Suppressor macrophage (primary cell): ENCODE measurements around the gene ATG3.
"Not testable (repeated sequence)": the region's sequence is repeated elsewhere in the genome, so short reads cannot be mapped to it uniquely, and the experiment has no call there.

Source experiments
- DNase-seq, 4 experiments: peaks; one replicate each; pipeline ENCODE4 v3.0.0-alpha.2; 2020 to 2022

Gene ATG3

DNA sequence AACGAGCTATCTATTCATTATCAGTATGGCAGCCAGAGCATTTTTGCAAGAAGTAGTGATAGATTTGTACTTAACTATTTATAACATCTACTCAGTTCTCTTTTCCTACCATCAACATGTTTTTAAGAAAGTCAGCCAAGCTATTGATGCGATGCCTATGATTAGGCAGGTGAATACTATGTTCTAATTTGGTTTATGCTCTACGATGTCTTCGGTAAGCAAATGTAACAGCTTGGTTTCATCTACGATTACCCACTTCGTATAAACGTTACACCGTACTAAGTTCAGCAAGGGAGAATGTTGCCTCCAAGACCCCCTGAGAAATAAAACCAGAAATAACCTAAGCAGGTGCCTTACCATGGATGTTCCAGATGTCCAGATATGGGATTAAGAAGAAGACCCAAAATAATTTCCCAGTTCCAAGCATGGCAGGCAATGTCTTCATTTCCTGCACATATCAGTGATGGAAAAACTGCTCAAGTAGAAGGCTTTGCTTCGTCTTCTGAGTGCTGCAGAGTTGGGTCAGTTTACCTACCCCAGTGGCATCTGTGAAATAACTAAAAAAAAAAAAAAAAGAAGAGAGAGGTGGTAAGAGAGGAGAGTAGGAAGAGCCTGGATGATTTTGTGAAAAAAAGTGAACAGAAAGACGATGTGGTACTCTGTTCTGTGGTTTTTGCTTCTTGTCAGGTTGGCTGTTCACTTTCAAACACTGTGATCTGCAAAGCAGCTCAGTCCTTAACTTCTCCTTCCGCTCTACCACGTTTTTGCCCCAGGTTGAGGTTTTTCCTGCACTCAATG is 62.6 kb downstream of the ATG3 start, which contains the start of gene BTLA:
TSS of gene BTLA (minus strand) at position 559 of the 798 bp plus-strand sequence. CDS start at position 445, 114 bp downstream.
- no peak for DNase-seq

- no peak for DNase-seq
These were observed 63.7 kb downstream of the ATG3 start for GRCh38 chr3:112497897-112498548.

- DNase-seq, result peak in 1 of 4 experiments; percentile 7
These were observed 65.2 kb downstream of the ATG3 start for GRCh38 chr3:112496366-112497067.

DNA sequence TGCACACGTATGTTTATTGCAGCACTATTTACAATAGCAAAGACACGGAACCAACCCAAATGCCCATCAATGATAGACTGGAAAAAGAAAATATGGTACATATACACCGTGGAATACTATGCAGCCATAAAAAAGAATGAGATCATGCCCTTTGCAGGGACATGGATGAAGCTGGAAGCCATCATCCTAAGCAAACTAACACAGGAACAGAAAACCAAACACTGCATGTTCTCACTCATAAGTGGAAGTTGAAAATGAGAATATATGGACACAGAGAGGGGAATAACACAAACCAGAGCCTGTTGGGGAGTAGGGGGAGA is 67.4 kb downstream of the ATG3 start:
- not testable (repeated sequence) for DNase-seq

- DNase-seq, result no peak
These were observed 69.6 kb downstream of the ATG3 start for GRCh38 chr3:112492124-112492523.

DNA sequence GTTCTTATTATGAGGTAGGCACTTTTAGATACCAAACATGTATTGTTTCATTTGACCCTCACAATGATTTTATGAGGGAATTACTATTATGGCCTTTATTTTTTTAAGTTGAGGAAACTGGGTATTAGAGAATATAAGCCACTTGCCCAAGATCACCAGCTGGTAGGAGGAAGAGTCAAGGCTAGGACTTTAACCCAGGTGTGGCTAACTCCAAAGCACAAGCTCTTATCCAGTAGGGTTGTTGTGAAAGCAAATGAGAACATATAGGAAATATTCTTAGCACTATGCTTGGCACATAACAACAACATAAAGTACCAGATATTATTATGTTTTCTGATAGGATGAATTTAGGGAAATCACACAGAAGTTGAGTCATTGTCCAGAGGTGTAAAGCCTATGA is 70.4 kb downstream of the ATG3 start:
- no peak for DNase-seq

GRCh38 chr3:112489674-112490479 is 71.9 kb downstream of the ATG3 start:
- no peak for DNase-seq

- DNase-seq, result no peak
These were observed 74.8 kb downstream of the ATG3 start for GRCh38 chr3:112486811-112487505.

- no peak for DNase-seq
These were observed 77.4 kb downstream of the ATG3 start for GRCh38 chr3:112484352-112484751.

DNA sequence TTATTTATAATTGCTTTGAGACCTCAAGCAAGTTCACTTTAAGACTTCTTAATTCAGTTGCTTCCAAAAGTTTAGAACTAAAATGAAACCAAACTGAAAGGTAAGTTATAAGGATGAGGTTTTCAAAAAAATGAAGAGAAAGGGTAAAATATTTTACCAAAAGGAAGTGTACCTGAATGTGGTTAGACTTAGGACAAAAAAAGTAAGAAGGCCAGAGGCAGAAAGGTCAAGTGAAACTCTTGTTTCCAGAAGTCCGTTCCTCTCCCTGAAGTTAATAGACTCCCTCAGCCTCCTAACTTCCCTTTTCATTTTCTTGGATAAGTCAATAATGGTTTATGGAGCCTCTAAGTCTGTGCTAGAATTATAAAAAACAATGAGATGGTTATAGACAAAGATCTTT is 79.1 kb downstream of the ATG3 start:
- DNase-seq, result peak in 3 of 4 experiments; percentile 5 to 49 (median 26)
